Fibroblast of skin of scalp (primary cell): ENCODE results near the gene COL1A1.

Experiments used
- DNase-seq: peaks from one replicate; pipeline ENCODE4 v3.0.0-alpha.2; 2013

The COL1A1 gene

DNA sequence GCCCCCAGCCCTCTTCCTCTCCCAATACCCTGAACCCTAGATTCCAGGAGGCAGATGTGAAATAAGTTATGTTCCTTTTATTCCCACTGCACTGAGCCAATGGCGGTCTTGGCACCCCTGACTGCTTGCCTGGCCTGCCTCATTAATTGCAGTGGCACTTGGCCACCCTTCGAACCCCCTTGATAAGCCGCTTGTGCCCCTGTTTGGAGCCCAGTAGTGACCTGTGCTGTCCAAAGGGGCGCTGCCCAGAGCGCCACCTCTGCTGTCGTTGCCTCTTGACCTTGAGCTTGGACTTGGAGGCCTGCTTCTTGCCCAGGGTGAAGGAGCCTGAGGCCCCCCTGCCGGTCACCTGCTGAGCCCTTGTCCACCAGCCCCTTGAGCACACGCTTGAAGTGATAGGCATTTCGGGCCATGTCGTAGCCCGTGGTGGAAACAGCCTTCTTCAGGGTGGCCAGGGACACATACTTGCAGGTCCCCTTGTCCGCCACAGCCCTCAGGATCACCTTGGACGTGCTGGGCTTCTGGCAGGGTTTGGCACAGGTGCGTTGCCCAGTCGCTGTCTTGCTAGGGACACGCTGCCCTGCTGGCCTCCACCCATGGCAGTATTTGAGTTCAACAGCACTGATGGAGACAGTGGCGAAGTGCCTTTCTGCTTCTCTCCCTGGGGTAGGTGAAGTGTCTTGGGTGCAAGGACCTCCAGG, 29.9 kb downstream of the COL1A1 start:
- DNase-seq, result no peak

DNA sequence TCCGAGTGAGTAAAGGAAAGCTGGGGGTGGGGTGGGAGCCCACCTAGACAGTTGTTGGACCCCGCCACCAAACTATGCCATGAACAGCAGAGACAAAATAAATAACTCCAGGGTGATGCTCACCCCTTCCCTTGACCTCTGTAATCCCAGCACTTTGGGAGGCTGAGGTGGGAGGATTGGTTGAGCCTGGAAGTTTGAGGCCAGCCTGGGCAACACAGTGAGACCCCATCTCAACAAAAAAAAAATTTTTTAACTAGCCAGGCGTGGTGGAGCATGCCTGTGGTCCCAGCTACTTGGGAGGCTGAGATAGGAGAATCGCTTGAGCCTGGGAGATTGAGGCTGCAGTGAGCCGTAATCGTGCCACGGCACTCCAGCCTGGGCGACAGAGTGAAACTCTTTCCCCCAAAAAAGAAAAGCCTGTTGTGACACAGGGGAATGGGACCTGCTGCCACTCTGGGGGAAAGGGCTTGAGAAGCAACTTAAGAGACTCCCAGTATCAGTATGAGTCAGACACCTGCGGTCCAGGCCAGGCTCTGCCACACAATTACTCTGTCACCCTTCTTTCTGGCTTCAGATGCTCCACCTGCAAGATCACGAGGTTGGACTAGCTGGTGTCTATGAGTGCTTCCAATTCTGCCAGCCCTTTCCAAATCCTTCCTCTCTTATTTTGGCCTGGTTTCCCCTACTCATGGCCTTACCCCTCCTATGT, 30.6 kb downstream of the COL1A1 start:
- DNase-seq, result peak; percentile 27

DNA sequence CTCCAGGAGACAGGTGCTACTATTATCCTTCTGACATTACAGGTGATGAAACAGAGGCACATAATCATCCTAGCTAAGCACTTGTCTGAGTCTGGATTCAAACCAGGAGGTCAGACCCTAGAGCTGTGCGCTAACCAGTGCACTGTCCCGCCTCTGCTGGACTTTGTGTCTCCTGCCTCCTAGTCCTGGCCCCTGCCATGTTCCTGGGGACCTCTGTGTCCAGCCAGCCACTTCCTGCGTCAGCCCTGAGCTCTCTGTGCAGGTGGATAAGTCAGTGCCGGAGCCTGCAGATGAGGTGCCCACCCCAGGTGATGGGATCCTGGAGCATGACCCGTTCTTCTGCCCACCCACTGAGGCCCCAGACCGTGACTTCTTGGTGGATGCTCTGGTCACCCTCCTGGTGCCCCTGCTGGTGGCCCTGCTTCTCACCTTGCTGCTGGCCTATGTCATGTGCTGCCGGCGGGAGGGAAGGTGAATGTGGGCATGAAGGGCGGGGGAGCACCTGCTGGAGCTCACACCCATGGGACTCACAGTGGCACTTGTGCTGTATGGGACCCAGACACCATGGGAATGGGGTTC, 31.5 kb downstream of the COL1A1 start:
- no peak for DNase-seq

DNA sequence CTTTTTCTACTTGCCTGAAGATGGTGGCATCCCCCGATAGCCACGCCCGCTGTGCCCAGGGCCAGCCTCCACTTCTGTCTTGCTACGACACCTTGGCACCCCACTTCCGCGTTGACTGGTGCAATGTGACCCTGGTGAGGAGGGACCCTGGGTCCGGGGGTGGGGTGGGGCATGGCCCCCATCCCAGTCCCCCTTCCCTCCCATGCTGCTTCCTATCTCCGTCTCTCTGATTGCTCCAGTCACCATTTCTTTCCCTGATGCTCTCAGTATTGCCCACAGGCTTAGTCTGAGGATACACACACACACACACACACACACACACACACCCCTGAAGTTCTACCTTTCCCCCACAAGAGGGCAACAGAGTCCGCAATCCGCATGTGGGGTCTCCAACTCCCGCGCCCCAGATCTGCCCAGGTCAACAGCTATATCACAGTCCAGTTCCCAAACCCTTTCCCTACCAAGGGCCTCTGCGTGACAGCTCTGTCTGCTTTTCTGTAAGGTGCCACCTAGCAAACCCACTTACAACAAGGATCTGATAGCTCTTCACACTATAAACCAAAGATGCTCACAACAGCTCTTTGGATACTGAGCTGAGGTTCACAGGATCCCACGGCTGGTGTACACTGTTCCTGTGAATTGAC, 32.2 kb downstream of the COL1A1 start:
- DNase-seq, result peak; percentile 85

DNA sequence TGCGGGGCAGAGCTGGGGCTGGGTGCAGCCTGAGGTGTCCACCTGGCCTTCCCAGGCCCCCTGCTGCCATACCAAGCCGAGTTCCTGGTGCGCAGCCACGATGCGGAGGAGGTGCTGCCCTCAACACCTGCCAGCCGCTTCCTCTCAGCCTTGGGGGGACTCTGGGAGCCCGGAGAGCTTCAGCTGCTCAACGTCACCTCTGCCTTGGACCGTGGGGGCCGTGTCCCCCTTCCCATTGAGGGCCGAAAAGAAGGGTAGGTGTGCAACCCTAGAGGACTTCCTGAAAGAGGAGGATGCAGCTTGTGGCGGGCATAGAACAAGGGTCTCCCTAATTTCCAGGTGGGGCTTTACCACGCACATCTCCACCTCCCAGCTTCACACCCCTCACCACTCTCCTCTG, 33.1 kb downstream of the COL1A1 start:
- DNase-seq, result no peak

DNA sequence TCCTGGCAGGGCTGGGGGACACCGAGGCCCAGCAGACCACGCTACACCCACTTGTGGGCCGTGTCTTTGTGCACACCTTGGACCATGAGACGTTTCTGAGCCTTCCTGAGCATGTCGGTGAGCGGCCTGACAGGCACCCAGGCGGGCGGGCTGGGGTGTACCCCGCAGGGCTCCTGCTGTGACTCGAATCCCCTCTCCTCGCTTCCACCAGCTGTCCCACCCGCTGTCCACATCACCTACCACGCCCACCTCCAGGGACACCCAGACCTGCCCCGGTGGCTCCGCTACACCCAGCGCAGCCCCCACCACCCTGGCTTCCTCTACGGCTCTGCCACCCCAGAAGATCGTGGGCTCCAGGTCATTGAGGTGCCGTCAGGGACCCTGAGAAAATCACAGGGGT, 34.1 kb downstream of the COL1A1 start:
- no peak for DNase-seq

DNA sequence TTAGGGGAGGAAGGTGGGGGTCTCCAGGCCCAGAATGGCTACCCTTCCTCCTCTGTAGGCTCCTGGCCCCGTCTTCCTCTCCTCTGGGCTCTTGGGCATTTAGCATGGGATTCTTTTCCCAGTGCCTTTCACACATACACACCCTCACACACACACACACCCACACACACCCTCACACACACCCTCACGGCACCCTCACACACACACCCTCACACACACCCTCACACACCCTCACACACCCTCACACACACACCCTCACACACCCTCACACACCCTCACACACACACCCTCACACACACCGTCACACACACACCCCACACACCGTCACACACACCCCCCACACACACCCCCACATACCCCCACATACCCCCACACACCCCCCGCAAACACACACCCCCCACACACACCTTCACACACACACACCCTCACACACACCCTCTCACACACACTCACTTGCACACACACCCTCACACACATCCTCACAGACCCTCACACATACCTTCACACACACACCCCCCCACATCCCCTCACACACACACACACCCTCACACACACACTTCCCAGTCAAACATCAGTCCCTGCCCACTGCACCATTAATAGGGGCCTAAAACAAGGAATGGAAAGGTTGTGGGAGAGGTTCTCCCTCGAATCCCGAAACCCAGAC, 34.8 kb downstream of the COL1A1 start:
- DNase-seq, result no peak

DNA sequence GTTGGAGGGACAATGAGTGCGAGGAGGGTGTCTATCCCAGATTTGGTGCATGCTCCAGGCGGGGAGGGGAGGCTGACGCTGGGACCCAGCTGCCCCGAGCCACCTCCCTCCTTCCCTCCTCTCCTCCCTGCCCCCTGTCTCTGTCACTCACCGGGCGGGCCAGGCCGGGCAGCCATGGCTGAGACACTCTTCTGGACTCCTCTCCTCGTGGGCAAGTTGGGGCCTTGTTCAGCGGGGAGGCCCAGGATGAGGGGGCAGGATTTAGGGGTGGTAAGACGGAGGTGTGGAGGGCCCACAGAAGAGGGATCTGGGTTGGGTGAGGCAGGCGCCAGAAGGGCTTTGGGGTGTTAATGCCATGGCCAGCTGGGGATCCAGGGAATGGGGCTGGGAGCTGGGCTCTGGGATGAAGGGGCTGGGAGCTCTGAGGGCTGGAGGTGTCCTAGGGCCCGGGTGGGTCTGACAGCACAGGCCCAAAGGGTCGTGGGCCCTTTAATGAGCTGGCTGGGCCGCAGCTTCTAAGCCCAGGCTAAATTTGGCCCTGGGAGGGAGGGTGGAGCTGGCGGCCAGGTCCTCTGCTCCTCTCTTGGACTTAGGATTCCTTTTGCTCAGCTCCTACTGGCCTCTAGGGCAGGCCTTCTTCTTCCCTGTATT, 35.4 kb downstream of the COL1A1 start, which contains the start of gene SGCA:
SGCA (plus strand) TSS at position 139 of the 651 bp plus-strand sequence; CDS start at position 175, 36 bp downstream.
- DNase-seq, result no peak

DNA sequence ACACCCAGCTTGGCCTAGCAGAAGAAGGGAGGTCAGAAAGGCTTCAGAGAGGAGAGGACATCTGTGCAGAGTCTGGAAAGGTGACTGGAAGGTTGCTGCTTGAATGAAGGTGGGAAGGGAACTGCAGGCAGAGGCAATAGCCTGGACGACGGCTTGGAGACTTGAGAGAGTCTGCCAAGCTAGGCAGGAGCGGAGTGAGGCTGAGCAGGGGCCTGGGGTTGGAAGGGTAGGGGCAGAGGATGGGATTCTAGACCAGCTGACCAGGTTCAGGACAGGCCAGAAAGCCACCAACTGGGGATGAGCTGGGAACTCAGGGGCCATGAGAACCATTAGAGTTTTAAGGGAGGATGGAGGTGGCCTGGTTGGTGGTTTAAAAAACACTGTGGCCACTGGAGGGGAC, 36.0 kb downstream of the COL1A1 start:
- DNase-seq, result no peak

DNA sequence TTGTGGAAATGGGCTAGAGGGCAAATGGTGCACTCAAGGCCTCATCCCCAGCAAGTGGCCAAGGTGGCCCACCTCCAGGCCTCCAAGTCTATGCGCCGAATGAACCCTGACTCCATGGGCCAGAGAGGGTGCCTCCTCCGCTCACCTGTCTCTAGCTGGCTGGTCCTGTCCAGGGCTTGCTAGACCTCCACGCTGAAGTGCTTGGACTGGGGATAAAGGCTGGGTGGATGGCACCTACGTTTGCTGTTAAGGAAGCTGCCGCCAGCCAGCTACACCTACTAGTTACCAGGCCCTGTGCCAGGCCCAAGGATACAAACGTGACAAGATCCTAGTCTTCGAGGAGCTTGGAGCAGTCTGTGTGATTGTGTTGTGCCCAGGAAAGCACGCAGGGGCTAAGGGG, 36.4 kb downstream of the COL1A1 start:
- DNase-seq, result no peak

DNA sequence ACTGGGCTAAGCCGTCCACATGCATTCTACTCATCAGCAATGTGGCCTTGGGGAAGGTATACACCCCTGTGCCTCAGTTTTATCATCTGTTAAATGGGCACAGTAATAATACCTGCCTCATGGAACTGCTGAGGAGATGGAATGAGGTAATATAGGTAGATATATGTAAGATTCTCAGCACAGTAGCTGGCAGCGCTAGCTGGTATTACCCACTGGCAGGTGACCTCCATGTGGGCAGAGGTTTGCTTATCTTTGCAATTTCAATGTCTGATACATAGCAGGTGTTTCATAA, 36.8 kb downstream of the COL1A1 start:
- no peak for DNase-seq

DNA sequence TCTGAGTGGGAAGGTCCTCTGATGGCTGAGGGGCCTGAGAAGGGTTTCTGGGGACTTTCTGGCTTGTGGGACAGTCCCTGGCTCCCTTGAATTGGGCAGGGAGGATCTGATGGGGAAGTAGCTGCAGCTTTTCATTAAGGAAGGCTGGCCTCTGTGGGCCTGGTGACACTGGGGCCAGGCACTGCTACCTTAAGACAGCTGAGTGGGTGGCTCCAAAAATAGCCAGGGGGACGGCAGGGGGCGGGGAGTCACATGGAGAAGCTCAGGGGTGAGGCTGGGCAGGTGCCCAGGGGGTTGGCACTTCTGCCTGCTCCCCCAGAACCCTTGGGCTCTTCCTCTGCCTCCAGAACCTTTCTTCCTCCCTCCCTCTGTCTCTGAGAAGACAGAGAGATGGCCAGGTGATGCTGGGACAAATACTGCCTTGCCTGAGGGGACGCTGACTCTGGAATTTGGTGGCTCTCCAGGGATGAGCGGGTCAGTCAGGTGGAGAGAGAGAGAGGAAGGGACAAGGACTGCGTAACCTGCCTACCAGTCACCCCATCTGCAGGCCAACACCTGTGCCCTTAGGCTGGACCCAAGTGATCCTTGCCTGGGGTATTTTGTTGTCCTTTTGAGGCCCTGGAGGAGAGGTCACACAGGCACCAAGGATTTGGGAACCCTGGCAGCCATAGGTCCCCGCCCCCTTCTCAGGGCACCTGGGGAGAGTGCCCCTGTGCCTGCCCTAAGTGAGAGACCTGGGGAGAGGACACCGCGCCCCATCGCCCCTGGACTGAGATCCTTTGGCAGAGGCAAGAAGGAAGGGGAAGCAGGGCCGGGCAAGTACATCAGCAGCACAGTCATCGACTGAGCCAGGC, 37.4 kb downstream of the COL1A1 start:
- DNase-seq, result no peak

DNA sequence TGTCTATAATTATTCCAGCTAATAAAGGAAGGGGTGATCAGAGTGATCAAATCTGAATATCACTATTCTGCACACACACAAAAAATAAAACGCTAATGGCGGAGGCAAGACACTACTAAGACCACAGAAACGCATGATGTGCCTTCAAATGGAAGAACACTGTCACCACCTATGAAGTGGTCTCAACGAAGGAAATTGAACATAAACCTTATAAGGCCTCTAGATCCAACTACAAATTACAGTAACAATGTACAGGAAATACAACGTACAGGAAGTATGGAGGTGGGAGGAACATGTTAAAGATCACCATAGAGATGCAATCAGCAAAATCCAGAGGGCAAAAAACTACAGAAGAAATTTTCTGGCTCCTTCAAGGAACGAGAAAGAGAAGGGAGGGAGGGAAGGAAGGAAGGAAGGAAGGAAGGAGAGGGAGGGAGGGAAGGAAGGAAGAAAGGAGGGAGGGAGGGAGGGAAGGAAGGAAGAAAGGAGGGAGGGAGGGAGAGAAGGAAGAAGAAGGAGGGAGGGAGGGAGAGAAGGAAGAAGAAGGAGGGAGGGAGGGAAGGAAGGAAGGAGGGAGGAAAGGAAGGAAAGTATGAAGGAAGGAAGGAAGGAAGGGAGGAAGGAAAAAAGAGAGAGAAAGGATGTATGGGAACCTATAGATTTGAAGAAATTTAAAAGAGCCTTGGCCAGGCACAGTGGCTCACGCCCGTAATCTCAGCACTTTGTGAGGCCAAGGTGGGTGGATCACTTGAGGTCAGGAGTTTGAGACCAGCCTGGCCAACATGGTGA, 38.8 kb downstream of the COL1A1 start:
- DNase-seq, result no peak

DNA sequence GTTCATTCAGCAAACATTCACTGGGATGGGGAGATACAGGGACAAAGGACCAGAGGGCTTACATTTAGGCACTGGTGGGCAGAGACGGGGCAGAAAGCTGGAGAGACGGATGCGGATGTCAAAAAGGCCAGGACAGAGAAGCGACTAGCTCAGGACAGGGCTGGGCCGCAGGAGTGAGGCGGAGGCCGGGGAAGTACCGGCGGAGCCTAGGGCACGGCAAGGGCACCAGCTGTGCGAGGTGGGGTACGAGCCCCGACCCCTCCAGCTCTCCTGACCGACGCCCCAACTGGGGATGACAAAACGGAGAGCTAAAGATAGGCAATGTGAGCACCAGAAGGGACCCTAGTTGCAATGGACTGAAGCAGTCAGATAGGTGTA, 39.5 kb downstream of the COL1A1 start:
- no peak for DNase-seq

DNA sequence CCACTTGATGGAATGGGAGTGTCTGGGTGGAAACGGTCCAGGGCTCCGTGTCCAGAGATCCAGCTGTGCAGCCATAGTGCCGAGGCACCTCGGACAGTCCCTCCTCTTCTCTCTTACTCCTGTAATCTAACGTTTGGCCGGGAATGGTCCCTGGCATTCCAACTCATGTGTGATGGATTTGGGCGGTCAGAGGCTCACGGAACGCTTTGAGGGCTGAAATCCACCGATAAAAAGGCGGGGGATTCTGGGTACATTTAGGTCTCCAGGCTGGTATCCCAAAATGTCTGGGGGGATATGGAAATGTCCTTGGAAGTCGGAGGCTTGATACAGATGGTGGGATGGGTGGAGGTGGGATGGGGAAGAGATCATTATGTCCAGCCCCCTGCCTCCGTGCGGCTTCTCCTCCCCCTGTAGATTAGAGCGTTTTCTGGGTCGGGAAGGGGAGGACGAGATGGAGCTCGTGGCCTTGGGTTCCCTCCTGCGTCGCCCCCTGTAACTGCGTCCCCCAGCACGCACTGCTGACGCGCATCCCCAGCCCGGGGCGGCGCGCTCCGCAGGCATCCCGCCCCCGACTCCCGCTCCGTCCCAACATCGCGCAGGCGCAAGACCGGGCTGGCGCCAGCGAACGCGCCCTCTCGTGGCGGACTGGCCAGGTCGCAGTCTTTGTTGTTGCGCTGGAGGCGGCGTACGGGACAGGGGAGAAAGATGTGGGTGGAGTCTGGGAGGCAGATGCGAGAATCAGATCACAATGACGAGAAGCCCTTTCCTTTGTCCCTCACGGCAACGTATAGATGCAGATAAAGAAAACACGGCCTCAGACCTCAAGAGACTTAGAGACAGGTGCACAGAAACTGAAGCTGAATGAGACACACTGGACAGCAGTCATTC, 40.2 kb downstream of the COL1A1 start:
- peak; percentile 91 for DNase-seq

DNA sequence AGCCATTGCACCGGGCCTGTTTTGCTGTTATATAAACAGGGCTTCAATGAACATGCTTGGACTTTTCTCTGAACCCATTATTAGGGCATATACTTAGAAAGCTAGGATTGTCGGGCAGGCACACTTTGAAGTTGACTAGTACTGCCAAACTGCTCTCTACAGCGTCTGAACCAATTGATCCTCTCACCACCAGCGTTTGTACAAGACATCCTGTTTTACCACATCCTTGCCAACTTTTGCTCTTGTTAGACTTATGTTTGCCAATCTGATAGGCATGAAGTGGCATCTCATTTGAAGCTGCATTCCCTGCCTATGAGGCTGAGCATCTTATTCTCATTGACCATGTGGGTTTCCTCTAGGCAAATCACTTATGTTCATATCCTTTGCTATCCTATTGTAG, 43.5 kb downstream of the COL1A1 start:
- no peak for DNase-seq

DNA sequence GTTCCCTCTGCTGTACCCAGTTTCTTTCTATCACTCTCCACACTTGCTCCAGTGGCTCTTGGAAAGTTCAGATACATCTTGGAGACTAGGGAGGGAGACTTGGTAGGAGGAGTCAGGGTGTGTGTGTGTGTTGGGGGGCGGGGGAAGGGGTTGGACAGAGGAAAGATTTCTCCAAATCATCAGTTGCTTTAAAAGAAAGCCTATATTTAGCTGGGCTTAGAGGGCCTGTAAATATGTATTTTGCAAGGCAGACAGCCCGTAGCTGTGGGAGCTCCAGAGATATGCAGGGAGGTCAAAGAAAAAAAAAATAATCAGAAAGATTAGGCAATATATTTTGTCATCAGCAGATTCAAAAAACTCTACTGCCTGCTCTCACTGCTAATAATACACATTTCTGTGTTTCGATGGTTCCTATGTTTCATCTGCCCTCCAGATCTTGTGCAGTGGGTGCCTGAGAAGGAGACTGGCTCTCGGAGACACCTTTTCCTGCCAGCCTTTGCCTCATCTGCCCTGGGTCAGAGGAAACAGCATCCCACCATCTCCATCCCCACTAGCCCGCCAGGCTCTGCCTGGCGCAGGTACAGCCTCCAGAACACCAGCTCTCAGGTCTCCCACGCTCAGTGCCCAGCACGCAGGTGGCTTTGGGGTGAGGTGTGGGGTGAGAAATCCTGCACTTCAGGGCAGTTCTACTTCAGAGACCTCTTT, 46.2 kb downstream of the COL1A1 start:
- DNase-seq, result peak; percentile 57

DNA sequence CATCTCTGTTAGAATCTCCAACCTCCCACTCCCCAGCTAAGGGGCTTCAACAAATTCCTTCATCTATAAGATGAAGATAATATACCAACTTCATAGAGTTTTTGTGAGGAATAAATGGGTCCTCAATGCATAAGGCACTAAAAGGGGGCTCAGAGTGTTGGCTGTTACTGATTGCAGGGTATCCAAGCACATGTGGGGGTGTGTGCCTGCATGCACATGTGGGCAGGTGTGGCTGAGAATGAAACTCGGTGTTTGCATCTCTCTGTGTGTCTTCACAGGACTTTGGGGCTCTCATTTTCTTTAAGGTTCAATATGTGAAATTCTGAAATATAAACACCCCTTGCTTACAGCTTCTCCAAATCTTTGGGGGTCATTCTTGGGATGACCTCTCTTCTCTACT, 46.8 kb downstream of the COL1A1 start:
- no peak for DNase-seq
